Measurements from ENCODE around the gene FANK1. TPM values are rescaled to one million over a fixed set of nuclear protein-coding genes. Genes with fewer than 3 reads are reported as not detected.
A peak's percentile ranks its signal among the peaks of the same experiment; 100 is the strongest.
"Not testable (repeated sequence)": the region's sequence is repeated elsewhere in the genome, so short reads cannot be mapped to it uniquely, and the experiment has no call there.

The FANK1 gene
- total RNA-seq: 10 to 100 TPM in 3 of 6 donors, 1 to 10 TPM in 3; 2.1 to 42.9 (median 16.6) TPM

- Histone ChIP-seq H3K4me3 (peak within 1 kb of the TSS; percentile 59 to 85 (median 66)), H3K27ac (peak within 1 kb of the TSS; percentile 86 to 92 (median 86)), H3K4me1 (peaks cover 0 to 19% (median 8%) of the 10 kb centered on the region in 4 donors)
- TF ChIP-seq POLR2AphosphoS5 (IDR thresholded peaks at IDR 0.05): peak; percentile 63 to 81
- peak in 3 of 4 donors; percentile 26 to 84 (median 53) for TF ChIP-seq POLR2A (IDR thresholded peaks at IDR 0.05)
- H3K9me3 ChIP-seq, H3K27me3 ChIP-seq, H3K36me3 ChIP-seq: not testable (repeated sequence)
- DNase-seq: peak; percentile 89 to 95
- peak; percentile 88 to 94 for ATAC-seq (ENCODE audit: low FRiP score in 2 of 2)
- 38 to 48% methylated on average over 75 to 76 of the region's 106 CpGs for WGBS, 2 donors
Measured at GRCh38 chr10:125896088-125896934, at the start of gene FANK1. Gene FANK1, plus strand, starts transcription at chr10:125896564. Its CDS starts 79 bp downstream, at chr10:125896643.

GRCh38 chr10:125846894-125847293, 49.5 kb upstream of the FANK1 start:
- H3K4me3 ChIP-seq: no peak overlapping the region
- 87 to 96% methylated on average over 3 of the region's 3 CpGs for WGBS, 2 donors
- no peaks in the 10 kb centered on the region for H3K9me3 ChIP-seq
- TF ChIP-seq EP300 (IDR thresholded peaks at IDR 0.05) (no peak), POLR2A (IDR thresholded peaks at IDR 0.05) (no peak), CTCF (IDR thresholded peaks at IDR 0.05) (no peak), POLR2AphosphoS5 (IDR thresholded peaks at IDR 0.05) (no peak)
- no peaks in the 10 kb centered on the region for H3K4me1 ChIP-seq
- no peak for ATAC-seq (ENCODE audit: low FRiP score in 2 of 2)
- no peaks in the 10 kb centered on the region for H3K27me3 ChIP-seq
- H3K27ac ChIP-seq: no peak overlapping the region
- DNase-seq: no peak
- H3K36me3 ChIP-seq: peaks cover 0 to 73% (median 20%) of the 10 kb centered on the region in 4 donors

- no peak for TF ChIP-seq POLR2AphosphoS5 (IDR thresholded peaks at IDR 0.05)
- TF ChIP-seq CTCF (IDR thresholded peaks at IDR 0.05): no peak
- no peak for TF ChIP-seq POLR2A (IDR thresholded peaks at IDR 0.05)
- no peak for TF ChIP-seq EP300 (IDR thresholded peaks at IDR 0.05)
- Histone ChIP-seq H3K9me3 (no peaks in the 10 kb centered on the region), H3K4me1 (no peaks in the 10 kb centered on the region), H3K36me3 (peaks cover 3 to 76% (median 25%) of the 10 kb centered on the region in 4 donors), H3K27ac (no peak overlapping the region), H3K4me3 (no peak overlapping the region), H3K27me3 (no peaks in the 10 kb centered on the region)
- DNase-seq: no peak
- ATAC-seq (ENCODE audit: low FRiP score in 2 of 2): no peak
- 83 to 94% methylated on average over 2 of the region's 2 CpGs for WGBS, 2 donors
Measured at GRCh38 chr10:125848371-125848770, 48.0 kb upstream of the FANK1 start.

- H3K4me3 ChIP-seq: no peak overlapping the region
- TF ChIP-seq POLR2AphosphoS5 (IDR thresholded peaks at IDR 0.05): no peak
- peaks cover 3 to 77% (median 26%) of the 10 kb centered on the region in 4 donors for H3K36me3 ChIP-seq
- WGBS, 2 donors: 91 to 95% methylated on average over 2 of the region's 2 CpGs
- no peak overlapping the region for H3K27ac ChIP-seq
- H3K9me3 ChIP-seq: no peaks in the 10 kb centered on the region
- no peak for ATAC-seq (ENCODE audit: low FRiP score in 2 of 2)
- H3K27me3 ChIP-seq: no peaks in the 10 kb centered on the region
- no peak for DNase-seq
- no peaks in the 10 kb centered on the region for H3K4me1 ChIP-seq
Measured at GRCh38 chr10:125848857-125849256, 47.5 kb upstream of the FANK1 start.

- Histone ChIP-seq H3K27me3 (no peaks in the 10 kb centered on the region), H3K36me3 (peaks cover 3 to 77% (median 26%) of the 10 kb centered on the region in 4 donors)
- 85 to 87% methylated on average over 7 of the region's 7 CpGs for WGBS, 2 donors
Measured at GRCh38 chr10:125849448-125849847, 46.9 kb upstream of the FANK1 start.

More at GRCh38 chr10:125849448-125849847, 46.9 kb upstream of the FANK1 start:
- TF ChIP-seq CTCF (IDR thresholded peaks at IDR 0.05) (no peak), POLR2A (IDR thresholded peaks at IDR 0.05) (no peak), EP300 (IDR thresholded peaks at IDR 0.05) (no peak), POLR2AphosphoS5 (IDR thresholded peaks at IDR 0.05) (no peak)
- Histone ChIP-seq H3K27ac (no peak overlapping the region), H3K4me3 (no peak overlapping the region), H3K4me1 (no peaks in the 10 kb centered on the region), H3K9me3 (no peaks in the 10 kb centered on the region)
- DNase-seq (no peak), ATAC-seq (ENCODE audit: low FRiP score in 2 of 2) (no peak)

Data from upper lobe of left lung (tissue), 6 donors.